Islet of Langerhans (tissue), 1 donor: ENCODE results near the gene PRKCI.
"Not testable (repeated sequence)": the region's sequence is repeated elsewhere in the genome, so short reads cannot be mapped to it uniquely, and the experiment has no call there.

Source experiments
- FAIRE-seq: peaks from one replicate; lab custom pipeline; 2011; peaks lifted over from hg19 to GRCh38; lab: Jason Lieb, UNC

The PRKCI gene

DNA sequence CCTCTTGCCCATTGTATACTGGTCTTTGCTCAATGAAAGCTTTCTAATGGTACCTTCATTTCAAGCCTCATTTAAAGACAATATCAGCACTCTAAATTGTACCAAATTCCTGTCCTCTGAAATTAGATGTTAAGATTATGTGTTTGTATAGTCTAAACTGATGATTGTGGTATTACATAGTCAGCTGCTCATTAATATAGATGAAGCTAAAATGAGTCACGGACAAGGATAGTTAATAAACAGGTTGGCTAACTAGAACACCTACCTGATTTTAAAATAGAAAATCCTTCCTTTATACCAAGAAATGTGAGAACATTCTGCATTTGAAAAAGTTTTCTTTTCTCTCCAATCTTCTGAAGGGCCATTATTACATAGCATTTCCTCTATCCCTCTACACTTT, 2.9 kb downstream of the PRKCI start:
- FAIRE-seq: no peak

DNA sequence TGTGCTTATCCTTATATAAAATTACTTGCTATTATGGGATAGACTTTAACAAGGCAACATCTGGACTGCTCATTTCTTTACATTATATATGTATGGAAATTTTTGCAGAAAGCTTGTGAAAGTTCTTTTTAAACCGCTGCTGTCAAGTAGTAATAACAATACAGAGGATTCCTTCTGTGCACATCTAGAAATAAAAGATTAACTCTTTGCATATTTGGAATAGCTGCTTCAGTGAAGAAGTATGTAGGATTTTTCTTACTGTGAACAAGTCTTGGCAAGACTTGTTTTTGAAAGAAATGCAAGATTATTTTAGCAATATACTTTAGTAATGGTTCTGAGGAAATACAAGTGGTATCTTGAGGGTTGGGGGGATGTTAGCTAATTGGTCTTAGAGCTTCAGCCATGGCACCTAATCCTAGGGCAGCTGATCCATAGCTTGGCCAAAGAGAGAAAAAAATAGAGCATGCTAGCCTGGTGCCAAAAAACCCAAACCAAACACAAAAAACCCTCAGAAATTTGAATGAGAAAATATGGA, 4.3 kb downstream of the PRKCI start:
- FAIRE-seq: no peak

GRCh38 chr3:170228093-170228766, 6.0 kb downstream of the PRKCI start:
- FAIRE-seq: no peak

GRCh38 chr3:170232266-170232665, 10.0 kb downstream of the PRKCI start:
- FAIRE-seq: no peak

- no peak for FAIRE-seq
Measured at GRCh38 chr3:170233530-170233929, 11.3 kb downstream of the PRKCI start.

DNA sequence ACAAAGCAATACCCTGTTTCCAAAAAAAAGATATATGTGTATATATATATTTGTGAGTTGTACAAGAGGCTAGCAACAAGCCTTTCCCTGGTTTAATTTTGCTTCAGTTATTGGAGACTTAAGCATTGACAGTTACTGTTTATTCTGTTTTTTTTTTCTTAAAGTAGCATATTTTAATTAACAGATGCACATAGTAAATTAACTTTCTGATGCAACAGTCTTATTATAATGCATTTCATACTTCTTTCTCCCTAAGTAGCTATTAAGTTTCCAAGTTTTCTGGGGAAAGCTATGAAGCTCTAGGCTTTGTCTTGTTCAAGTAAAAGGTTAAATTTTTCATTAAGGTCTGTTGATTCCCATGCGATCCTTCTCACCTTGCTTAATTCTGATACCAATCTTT, 17.9 kb downstream of the PRKCI start:
- FAIRE-seq: no peak

DNA sequence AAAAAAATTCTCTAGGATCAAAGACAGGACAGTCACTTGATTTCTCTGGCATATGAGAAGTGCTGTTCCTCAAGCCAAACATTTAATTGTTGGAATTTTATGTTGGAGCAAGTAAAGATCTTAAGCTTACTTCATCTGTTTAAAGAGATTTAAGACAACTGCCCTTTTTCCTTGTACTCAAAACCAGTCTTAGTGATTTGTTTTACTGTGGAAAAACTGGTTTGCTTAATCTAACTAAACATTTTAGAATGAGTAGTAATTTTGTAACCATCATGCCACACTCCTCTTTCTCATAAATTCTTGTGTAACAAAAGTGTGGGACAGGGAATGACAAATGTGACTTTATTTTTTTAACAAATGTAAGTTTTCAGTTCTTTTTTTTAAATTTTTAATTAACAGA, 18.4 kb downstream of the PRKCI start:
- FAIRE-seq: peak; percentile 9

- FAIRE-seq: no peak
Measured at GRCh38 chr3:170244576-170244975, 22.4 kb downstream of the PRKCI start.

GRCh38 chr3:170247875-170248274, 25.7 kb downstream of the PRKCI start:
- no peak for FAIRE-seq

GRCh38 chr3:170256597-170256996, 34.4 kb downstream of the PRKCI start:
- no peak for FAIRE-seq

DNA sequence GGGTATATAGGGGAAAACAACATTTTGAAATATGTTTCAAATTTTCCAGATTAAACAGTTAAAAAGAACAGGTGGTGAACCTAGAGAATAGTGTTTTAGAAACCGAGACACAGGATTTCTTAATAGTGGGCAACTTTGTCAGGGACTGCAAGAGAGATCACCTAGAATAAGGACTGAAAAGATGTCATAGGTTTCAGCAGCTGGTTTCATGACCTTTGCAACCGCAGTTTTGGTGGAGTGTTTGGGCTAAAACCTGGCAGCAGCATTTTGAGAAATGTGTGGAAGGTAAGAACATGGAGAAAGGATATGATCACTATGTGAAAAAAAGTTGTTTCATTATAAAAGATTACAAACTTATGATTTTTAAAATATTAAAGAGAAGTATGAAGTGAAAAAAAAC, 34.9 kb downstream of the PRKCI start:
- FAIRE-seq: no peak

DNA sequence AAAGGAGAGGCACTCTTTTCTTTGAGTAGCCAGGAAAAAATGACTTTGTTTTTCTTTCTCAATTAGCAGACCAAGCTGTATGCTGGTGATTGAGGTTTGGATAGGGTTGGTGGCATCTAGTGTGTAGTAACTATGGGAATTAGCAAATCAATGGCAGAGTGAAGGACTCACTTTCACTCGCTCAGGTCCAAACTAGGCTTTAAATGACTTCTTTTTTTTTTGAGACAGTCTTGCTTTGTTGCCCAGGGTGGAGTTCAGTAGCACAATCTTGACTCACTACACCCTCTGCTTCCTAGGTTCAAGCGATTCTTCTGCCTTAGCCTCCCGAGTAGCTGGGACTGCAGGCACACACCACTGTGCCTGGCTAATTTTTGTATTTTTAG, 35.9 kb downstream of the PRKCI start:
- no peak for FAIRE-seq

DNA sequence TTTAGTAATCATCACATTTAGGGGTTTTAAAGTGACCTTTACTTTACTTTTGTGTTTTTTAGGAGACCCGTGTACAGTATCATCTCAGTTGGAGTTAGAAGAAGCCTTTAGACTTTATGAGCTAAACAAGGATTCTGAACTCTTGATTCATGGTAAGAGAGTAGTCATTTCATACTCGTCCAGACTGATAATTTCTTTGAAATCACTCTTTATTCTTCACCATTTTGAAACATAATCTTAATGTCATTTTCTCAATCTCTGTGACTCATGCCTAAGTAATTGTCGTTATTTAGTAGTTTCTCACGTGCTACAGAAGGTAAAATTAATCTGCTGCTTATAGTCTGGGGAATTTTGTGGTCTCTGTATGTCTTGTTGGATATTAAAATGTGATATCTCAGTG, 37.7 kb downstream of the PRKCI start:
- FAIRE-seq: no peak

- no peak for FAIRE-seq
Measured at GRCh38 chr3:170267793-170268192, 45.6 kb downstream of the PRKCI start.

DNA sequence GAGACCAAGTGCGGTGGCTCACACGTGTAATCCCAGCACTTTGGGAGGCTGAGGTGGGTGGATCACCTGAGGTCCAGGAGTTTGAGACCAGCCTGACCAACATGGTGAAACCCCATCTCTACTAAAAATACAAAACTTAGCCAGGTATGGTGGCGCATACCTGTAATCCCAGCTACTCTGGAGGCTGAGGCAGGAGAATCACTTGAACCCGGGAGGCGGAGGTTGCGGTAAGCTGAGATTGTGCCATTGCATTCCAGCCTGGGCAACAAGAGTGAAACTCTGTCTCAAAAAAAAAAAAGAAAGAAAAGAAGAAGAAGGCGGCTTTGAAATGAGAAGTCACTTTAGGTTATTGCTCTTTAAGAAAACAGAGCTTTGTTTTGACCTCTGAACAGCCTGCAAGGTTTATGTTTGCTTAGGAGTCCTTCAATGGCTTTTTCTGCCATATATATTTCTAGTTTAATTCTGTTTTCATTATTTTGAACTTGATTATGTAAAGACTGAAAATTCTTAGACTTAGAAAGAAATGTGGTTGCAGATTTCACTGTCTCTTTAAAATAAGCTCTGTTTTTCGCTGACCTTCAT, 47.5 kb downstream of the PRKCI start:
- FAIRE-seq: not testable (repeated sequence)

GRCh38 chr3:170270282-170270881, 48.2 kb downstream of the PRKCI start:
- FAIRE-seq: no peak

- no peak for FAIRE-seq
Measured at GRCh38 chr3:170274641-170275040, 52.4 kb downstream of the PRKCI start.

DNA sequence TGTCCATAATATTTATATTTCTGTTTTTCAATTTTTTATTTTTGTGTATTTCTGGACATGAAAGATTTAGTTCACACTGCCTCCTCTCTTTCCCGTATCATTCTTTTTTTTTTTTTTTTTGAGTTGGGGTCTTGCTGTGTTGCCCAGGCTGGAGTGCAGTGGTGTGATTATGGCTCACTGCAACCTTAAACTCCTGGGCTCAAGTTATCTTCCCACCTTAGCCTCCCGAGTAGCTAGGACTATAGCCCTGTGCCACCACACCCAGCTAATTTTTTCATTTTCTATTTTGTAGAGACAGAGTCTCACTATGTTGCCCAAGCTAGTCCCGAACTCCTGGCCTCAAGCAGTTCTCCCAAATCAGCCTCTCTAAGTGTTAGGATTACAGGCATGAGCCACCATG, 53.6 kb downstream of the PRKCI start:
- FAIRE-seq: no peak

DNA sequence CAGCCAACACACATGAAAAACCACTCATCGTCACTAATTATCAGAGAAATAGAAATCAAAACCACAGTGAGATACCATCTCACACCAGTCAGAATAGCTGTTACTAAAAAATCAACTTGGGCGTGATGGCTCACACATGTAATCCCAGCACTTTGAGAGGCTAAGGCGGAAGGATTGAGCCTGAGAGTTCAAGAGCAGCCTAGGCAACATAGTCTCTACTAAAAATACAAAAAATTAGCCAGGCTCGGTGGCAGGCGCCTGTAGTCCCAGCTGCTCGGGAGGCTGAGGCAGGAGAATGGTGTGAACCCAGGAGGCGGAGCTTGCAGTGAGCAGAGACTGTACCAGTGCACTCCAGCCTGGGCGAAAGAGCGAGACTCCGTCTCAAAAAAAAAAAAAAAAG, 55.1 kb downstream of the PRKCI start:
- not testable (repeated sequence) for FAIRE-seq

- no peak for FAIRE-seq
Measured at GRCh38 chr3:170277833-170278580, 55.8 kb downstream of the PRKCI start.

DNA sequence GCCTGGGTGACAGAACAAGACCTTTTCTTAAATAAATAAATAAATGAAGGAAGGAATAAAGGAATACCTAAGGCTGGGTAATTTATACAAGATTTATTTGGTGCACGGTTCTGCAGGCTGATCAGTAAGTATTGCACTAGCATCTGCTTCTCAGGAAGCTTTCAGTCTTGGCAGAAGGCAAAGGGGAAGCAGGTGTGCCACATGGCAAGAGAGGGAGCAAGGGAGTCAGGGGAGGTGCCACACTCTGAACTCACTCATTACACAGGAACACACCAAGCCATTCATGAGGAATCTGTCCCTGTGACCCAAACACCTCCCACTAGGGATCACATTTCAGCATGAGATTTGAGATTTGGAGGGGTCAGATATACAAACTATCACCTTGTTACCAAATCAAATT, 56.4 kb downstream of the PRKCI start:
- FAIRE-seq: no peak

DNA sequence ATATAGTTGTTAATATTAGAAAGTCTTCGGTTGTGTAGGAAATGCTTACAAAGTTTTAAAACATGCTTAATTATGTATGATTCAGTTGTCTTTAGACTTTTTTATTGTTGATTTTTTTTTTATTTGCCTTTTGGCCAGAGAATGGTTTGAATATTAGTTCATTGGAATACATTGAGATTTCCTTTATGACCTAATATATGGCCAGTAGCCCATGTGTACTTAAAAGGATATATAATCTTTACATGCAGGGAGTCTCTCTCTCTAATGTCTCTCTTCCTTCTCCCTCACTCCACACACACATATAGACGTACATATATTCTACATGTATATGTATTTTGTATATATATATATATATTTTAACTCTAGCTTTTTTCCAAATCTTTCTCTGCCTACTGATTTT, 68.0 kb downstream of the PRKCI start:
- no peak for FAIRE-seq

GRCh38 chr3:170295586-170295985, 73.4 kb downstream of the PRKCI start:
- FAIRE-seq: no peak
